ENCODE measurements around the gene DDX24.

DNA sequence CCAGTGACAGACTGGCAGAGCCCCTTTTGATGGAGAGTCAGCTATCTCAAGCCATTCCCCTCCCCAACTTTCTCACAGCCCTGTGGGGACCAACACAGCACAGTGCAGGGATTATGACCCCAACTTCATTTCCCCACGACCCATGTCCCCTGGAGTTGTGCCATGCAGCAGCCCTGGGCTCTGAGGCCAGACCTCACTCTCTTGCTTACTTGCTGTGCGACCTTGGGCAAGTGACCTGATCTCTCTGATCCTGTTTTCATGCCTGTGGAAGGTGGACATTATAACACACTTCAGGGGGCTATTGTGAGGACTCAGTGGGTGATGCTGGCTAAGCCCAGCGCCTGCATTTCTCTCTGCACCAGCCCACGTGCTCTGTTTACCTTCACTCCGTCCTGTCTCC, 40.8 kb downstream of the DDX24 start:
- TF ChIP-seq, protein P1, sequence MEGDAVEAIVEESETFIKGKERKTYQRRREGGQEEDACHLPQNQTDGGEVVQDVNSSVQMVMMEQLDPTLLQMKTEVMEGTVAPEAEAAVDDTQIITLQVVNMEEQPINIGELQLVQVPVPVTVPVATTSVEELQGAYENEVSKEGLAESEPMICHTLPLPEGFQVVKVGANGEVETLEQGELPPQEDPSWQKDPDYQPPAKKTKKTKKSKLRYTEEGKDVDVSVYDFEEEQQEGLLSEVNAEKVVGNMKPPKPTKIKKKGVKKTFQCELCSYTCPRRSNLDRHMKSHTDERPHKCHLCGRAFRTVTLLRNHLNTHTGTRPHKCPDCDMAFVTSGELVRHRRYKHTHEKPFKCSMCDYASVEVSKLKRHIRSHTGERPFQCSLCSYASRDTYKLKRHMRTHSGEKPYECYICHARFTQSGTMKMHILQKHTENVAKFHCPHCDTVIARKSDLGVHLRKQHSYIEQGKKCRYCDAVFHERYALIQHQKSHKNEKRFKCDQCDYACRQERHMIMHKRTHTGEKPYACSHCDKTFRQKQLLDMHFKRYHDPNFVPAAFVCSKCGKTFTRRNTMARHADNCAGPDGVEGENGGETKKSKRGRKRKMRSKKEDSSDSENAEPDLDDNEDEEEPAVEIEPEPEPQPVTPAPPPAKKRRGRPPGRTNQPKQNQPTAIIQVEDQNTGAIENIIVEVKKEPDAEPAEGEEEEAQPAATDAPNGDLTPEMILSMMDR (conservative IDR thresholded peaks at IDR 0.05 in 1 of 2, IDR thresholded peaks at IDR 0.05 in 1 of 2; ENCODE audit: extremely low read depth in 1 of 2, insufficient read depth in 1 of 2, low read depth in 1 of 2, low read length in 2 of 2), result no peak
- no peak for TF ChIP-seq EZH2 (IDR thresholded peaks at IDR 0.05; ENCODE audit: borderline replicate concordance, low read length)
